Measurements from ENCODE around the gene PACRG.
"Not testable (repeated sequence)": the region's sequence is repeated elsewhere in the genome, so short reads cannot be mapped to it uniquely, and the experiment has no call there.

The PACRG gene

DNA sequence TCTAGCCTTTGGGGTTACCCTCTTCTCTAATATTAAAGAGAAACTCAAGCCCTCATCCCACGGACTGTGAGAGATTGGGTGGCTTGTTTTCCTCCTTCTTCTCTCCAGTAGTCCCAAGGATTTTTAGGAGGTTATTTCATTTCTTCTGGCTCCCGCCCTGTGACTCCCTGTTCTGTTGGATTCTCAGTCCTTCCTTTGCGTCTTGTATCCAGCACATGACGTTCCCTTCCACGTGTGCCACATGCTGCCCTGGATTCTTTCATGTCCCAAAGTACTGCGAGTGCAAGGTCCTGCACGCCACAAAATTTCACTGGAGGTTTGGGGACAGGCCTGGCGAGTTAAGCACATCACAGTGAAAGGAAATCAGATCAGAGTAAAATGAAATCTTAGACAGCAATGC, 213.4 kb downstream of the PACRG start:
- no peak for DNase-seq (ENCODE audit: low read depth)

- no peak for DNase-seq (ENCODE audit: low read depth)
These were observed 215.1 kb downstream of the PACRG start for GRCh38 chr6:162942866-162943265.

- no peak for DNase-seq (ENCODE audit: low read depth)
These were observed 215.6 kb downstream of the PACRG start for GRCh38 chr6:162943369-162943768.

DNA sequence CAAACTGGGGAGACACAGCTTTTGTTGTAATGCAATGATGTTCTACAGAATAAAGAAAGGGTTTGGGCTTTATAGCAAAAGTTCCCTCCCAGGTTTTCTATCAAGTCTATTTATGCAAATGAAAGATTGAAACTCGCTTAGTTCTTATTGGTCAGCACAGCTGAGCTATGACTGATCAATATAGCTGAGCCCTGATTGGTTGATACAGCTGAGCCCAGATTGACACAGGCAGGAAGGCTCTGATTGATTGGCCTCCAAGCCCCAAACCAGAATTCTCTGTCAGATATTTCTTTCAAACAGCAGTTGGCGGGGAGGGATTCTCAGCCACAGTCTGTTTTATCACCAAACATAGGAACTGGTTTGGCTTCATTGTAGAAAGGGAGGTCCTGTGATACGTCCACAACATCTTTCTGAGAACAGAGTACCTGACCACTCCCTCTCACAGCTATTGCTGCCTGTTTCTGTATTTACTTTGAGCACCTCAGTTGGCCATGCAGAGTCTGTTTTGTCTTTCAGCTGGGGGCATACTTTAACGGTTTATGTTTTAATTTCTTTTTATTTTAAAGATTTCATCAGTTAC, 223.5 kb downstream of the PACRG start:
- DNase-seq (ENCODE audit: low read depth) = no peak

- DNase-seq (ENCODE audit: low read depth) = no peak
These were observed 224.6 kb downstream of the PACRG start for GRCh38 chr6:162952423-162952822.

GRCh38 chr6:162957062-162957461, 229.3 kb downstream of the PACRG start:
- DNase-seq (ENCODE audit: low read depth) = no peak

GRCh38 chr6:162960679-162961457, 233.1 kb downstream of the PACRG start:
- DNase-seq (ENCODE audit: low read depth) = no peak

DNA sequence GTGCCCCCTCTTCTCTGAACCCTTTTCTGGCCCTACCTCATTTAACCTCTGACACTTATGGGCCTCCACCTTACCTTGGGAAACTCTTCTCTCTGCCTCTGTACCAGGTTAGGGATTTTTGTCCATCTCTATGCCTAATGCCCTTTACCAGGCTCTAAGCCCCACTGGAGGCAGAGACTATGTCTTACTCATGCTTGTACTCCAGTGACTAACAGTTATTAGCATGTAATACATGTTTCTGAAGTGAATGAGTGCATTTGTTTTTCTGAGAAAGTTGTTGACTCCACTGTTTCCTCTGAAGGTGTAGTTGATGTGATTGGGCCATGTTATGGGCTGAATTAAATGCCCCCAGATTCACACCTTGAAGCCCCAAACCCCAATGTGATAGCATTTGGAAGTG, 234.3 kb downstream of the PACRG start:
- no peak for DNase-seq (ENCODE audit: low read depth)

- DNase-seq (ENCODE audit: low read depth) = no peak
These were observed 236.1 kb downstream of the PACRG start for GRCh38 chr6:162963861-162964260.

GRCh38 chr6:162964488-162965140, 236.8 kb downstream of the PACRG start:
- no peak for DNase-seq (ENCODE audit: low read depth)

DNA sequence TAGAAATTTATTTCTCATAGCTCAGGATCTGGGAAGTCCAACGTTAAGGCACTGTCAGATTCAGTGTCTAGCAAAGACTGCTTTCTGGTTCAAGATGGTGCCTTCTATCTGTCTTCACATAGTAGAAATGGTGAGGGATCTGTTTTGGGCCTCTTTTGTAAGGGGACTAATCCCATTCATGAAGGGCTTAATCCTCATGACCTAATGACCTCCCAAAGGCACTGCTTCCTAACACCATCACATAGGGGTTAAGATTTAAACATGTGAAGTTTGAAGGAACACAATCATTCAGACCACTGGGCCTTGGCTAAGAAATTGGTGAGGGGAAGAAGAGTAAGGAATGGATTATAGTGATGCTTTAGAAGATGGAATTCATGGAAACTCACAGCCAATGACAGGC, 237.6 kb downstream of the PACRG start:
- DNase-seq (ENCODE audit: low read depth) = no peak

- no peak for DNase-seq (ENCODE audit: low read depth)
These were observed 242.5 kb downstream of the PACRG start for GRCh38 chr6:162970246-162970645.

DNA sequence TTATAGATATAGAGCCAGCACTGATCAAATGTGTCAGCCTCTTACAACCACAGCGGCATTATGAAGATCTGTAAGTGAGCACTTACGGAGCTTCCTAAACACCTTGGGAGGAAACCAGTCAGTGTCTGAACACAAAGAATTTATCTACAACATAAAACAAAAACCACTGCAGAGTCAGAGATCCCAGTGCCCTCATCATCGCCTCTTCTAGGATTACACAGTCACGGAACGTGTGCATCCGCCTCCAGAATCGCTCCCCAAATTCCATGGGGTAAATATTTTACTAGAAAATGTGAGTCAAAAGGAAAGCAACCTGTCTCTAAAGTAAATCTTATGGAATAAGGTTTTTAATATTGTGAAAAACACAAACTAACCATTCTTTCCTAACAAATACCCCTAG, 243.6 kb downstream of the PACRG start:
- DNase-seq (ENCODE audit: low read depth) = no peak

GRCh38 chr6:162973151-162973872, 245.5 kb downstream of the PACRG start:
- DNase-seq (ENCODE audit: low read depth) = no peak

DNA sequence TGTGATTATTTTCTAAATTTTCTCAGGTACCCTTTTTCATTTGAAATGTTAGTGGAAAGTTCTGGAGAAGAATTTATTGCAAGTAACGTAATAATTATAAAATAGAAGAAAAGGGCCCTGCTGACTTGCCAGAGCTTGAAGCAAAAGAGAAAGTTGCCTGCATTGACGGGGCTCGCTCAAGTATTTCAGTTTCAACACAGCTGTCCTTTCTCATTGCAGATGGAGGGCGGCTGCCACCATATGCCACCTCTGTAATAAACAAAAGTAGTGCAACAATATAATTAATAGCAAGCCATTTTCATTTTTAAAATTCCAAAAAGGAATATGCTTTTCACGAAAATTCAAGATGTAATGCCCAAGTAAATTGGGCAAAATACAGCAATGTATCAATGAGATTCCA, 246.2 kb downstream of the PACRG start:
- DNase-seq (ENCODE audit: low read depth) = no peak

DNA sequence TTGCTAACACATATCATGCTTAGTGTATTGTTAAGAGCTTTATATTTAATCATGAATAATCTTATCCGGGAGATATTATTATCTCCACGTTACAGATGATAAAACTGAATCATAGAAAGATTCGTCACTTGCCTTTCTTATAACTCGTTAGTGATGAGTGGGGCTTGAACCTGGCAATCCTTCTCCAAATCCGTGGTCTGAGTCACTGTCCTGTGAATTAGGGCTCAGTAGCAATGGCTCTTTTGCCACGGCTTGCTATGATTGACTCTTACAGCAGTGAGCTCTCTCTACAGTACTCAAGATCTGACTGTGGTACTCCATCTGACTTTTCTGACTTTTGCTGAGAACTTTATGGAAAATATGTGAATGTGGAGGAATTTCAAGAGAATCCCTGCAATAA, 246.9 kb downstream of the PACRG start:
- no peak for DNase-seq (ENCODE audit: low read depth)

- DNase-seq (ENCODE audit: low read depth) = no peak
These were observed 248.4 kb downstream of the PACRG start for GRCh38 chr6:162976141-162976540.

DNA sequence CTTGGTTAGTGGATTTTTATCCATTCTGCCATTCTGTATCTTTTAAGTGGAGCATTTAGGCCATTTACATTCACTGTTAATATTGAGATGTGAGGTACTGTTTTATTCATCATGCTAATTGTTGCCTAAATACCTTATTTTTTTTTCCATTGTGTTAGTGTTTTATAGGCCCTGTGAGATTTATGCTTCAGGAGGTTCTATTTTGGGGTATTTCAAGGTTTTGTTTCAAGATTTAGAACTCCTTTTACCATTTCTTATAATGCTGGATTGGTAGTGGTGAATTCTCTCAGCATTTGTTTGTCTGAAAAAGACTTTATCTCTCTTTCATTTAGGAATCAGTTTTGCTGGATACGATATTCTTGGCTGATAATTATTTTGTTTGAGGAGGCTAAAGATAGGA, 255.5 kb downstream of the PACRG start:
- DNase-seq (ENCODE audit: low read depth) = not testable (repeated sequence)

- no peak for DNase-seq (ENCODE audit: low read depth)
These were observed 271.0 kb downstream of the PACRG start for GRCh38 chr6:162998777-162999176.

DNA sequence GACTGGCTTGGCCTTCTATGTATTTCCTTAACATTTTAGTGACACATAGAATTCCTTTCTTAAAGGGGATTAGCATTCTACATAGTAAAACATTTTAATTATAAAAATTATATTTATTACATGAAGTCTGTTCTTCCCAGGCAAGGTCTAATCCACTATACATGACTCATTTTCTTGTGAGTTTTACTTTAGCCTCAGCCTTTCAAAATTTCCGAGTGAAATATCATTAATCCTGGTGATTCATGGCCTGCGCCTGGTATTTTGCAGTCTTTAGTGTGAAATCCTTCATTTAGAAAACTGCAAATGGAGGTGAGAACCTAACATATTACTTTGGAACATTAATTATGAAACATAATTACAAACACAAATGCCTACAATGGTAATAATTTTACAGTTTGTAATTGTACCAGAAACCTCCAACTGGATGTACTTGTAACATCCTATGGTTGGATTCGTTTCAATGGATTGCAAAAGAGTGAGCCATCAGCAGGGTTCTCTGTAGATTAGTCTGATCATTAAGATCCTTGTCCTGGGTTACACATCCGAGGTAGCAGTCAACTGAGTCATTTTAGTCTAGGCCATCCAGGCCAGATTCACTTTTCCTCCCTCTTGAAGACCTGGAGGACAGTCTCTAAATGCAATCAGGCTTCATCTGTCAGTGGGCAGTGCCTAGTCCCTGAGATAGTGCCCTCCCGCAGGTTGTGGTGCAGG, 272.0 kb downstream of the PACRG start:
- no peak for DNase-seq (ENCODE audit: low read depth)

DNA sequence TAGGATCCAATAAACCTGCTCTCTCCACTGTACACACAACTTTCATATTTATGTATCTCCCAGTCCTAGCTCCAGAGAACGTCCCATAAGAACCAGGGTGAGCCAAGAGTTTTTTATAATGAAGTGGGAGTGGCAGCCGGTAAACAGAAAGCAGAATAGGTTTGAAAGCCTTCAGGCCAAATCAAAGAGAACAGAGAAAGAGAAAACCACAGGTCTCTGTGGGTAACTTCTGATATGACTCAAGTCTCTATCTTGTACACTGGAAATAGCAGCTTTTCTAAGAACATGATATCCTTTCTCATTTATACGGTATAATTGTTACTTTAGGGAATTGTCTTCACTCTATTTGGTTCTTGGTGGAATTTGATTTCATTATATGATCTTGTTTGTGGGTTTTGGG, 273.6 kb downstream of the PACRG start:
- no peak for DNase-seq (ENCODE audit: low read depth)

DNA sequence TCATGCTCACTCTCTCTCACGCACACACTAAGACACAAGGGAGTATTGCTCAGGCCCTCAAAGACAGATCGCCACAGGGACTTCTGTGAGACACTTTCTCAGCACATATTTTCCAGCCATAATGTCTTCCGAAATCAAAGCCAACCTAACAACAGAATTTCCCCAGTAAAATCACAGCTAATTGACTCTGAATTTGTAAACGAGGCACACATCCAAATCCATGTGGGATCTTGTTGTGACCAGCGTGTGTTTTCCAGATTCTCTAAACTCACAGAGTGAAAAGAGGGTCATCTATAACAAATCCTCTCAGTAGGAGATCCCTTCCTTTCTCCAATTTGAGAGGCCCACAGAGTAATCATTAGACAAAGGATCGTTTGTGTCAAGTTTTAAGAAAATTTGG, 280.4 kb downstream of the PACRG start:
- no peak for DNase-seq (ENCODE audit: low read depth)
